Measurements from ENCODE around the gene NAXD.

DNA sequence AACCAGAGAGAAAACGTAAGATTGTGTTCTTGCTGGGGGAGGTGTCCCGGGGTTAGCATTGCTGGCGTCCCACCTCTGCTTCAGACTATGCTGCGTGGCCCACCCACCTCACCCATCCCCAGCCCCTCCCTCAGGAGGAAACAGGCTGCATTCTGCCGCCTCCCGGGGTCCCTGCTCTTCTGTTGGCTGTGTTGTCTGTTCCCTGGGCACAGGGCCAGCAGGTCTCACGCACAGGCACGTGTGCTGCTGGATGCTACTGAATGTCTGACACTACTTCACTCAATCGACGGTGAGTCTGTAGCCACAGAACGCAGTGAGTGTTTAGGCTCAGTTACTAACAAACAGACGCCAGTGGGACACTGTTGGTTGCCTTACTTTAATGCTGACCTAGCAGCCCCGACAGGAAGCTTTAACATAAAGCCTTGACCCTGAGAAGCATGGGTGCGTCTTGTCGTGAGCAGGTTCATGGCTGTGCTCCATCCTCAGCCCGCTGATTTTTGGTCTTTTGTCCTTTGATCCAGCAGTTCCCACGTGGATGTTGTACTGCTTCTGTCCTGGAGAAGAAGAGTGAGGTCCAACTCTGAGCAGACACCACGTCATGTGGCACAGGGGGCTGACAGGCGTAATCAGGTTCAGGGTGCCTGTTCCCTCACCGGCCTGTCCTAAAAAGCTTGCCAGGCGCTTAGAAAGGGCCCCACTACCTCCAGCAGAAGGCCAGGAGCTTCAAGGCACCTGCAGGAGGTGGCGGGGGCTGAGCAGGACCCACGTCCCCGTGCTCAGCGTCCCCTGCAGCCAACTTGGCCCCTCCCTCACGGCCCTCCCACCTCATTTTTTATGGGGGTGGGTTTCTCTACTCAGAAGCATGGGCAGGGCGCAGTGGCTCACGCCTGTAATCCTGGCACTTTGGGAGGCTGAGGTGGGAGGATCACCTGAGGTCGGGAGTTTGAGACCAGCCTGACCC, 26.0 kb downstream of the NAXD start:
- TF ChIP-seq, protein P1, sequence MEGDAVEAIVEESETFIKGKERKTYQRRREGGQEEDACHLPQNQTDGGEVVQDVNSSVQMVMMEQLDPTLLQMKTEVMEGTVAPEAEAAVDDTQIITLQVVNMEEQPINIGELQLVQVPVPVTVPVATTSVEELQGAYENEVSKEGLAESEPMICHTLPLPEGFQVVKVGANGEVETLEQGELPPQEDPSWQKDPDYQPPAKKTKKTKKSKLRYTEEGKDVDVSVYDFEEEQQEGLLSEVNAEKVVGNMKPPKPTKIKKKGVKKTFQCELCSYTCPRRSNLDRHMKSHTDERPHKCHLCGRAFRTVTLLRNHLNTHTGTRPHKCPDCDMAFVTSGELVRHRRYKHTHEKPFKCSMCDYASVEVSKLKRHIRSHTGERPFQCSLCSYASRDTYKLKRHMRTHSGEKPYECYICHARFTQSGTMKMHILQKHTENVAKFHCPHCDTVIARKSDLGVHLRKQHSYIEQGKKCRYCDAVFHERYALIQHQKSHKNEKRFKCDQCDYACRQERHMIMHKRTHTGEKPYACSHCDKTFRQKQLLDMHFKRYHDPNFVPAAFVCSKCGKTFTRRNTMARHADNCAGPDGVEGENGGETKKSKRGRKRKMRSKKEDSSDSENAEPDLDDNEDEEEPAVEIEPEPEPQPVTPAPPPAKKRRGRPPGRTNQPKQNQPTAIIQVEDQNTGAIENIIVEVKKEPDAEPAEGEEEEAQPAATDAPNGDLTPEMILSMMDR (IDR thresholded peaks at IDR 0.05; ENCODE audit: insufficient read depth, low read depth, low read length): no peak
- no peak for TF ChIP-seq EZH2 (IDR thresholded peaks at IDR 0.05; ENCODE audit: insufficient read depth, low read length)
